Measurements from ENCODE around the gene SYT1. TPM values are rescaled to one million over a fixed set of nuclear protein-coding genes. Genes with fewer than 3 reads are reported as not detected.
A peak's percentile ranks its signal among the peaks of the same experiment; 100 is the strongest.

Gene SYT1
- polyA plus RNA-seq, 6 donors from 2014 or later = 0.05 to 0.97 (median 0.29) TPM; not detected in 1

DNA sequence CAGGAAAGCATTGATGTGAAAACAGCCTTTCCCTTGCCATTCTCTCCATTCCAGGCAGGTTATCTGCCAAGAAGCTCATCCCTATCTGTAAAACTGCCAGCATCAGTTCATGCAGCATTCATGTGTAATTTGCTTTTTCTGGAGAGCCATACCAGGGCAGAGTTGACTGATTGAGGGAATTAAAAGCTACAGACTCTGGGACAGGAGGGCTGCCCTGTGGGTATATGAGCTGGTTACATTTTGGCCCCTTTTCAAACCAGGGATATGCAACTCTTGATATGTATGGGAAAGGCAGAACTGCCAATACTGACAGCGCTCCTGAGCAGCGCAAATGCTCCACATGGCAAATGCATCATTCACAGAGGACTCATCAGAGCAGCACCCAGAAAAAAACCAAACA is 53.7 kb downstream of the SYT1 start:
- Mint-ChIP-seq H3K36me3 (no peaks in the 10 kb centered on the region), H3K4me1 (no peaks in the 10 kb centered on the region), H3K27ac (no peak overlapping the region), H3K27me3 (no peaks in the 10 kb centered on the region), H3K4me3 (peak overlapping the region in 1 of 8 donors; percentile 26), H3K9me3 (no peaks in the 10 kb centered on the region)
- ATAC-seq (ENCODE audit: low read depth in 2 of 2) (no peak), DNase-seq (no peak)

DNA sequence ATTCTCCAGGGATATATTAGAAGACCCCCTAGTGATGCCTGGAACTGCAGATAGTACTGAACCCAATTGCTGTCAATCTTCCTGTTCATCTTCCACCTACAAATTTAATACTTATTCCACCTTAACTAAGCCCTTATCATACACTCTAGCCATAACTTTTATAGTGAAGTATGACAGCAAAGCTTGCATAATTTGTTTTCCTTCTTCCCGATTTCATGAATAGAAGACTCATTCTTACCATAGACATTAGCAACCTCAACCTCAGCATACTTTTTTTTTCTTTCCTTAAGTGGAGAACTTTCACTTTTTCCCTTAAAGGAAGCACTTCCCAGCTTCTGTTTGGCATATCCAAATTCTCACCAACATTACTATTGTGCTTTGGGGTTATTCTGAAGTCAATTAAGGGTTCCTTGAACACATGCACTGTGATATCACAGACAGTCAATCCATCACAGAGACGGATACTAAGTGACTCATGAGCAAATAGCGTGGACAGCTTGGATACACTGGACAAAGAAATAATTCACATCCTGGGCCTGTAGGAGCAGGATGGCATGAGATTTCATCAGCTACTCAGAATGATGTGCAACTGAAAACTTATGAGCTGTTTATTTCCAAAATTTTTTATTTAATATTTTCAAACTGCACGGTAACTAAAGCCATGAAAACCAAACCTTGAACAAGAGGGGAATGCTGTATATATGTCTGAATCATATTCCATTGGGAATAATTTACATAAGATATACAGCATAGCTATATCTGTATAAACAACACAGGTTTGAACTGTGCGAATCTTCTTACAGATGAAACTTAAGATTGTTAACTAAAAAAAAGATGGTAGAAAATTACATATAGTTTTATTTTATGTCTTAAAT is 63.9 kb downstream of the SYT1 start:
- Mint-ChIP-seq H3K27ac (peak overlapping the region in 1 of 6 donors; percentile 2), H3K27me3 (no peaks in the 10 kb centered on the region), H3K36me3 (no peaks in the 10 kb centered on the region), H3K4me1 (peaks cover 0 to 11% (median 3%) of the 10 kb centered on the region in 3 donors), H3K9me3 (peaks cover 0 to 6% (median 0%) of the 10 kb centered on the region in 7 donors), H3K4me3 (no peak overlapping the region)
- DNase-seq = no peak
- no peak for ATAC-seq (ENCODE audit: low read depth in 2 of 2)

DNA sequence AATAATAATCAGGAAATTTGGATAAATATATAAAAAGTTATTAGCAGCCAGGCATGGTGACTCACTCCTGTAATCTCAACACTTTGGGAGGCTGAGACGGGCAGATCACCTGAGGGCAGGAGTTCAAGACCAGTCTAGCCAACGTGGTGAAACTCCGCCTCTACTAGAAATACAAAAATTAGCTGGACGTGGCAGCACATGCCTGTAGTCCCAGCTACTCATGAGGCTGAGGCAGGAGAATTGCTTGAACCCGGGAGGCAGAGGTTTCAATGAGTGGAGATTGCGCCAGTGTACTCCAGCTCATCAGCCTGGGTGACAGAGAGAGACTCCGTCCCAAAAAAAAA is 64.5 kb downstream of the SYT1 start:
- ATAC-seq (ENCODE audit: low read depth in 2 of 2) (no peak), DNase-seq (no peak)
- peaks cover 0 to 11% (median 3%) of the 10 kb centered on the region in 3 donors for H3K4me1 Mint-ChIP-seq
- no peaks in the 10 kb centered on the region for H3K36me3 Mint-ChIP-seq
- H3K9me3 Mint-ChIP-seq = peaks cover 0 to 6% (median 0%) of the 10 kb centered on the region in 7 donors
- H3K4me3 Mint-ChIP-seq = no peak overlapping the region
- no peaks in the 10 kb centered on the region for H3K27me3 Mint-ChIP-seq
- H3K27ac Mint-ChIP-seq = no peak overlapping the region

DNA sequence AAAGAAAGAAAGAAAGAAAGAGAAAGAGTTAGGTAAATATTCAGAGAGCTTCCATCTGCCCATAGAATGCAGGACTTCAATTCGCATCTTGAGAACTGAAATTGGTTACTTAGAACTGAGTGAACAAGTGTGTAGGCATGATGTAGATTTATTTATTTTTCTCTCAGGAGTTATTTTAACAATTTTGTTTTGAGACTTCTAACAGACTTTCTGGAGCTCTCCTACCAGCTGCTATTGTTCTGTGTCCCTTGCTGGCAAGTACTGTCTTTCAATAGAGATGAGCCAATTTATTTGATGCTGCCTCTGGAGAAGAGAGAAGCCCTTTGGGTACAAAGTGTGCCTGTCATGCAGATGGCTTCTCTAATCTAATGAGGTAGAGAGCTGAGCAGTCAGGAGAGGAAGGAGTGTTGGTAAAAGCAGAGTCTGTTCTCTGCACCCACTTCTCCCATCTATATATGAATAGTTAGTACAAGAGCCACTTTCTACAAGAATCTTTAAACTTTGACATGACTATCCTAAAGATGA is 67.0 kb downstream of the SYT1 start:
- Mint-ChIP-seq H3K36me3 (no peaks in the 10 kb centered on the region), H3K9me3 (peaks cover 0 to 6% (median 0%) of the 10 kb centered on the region in 7 donors), H3K4me1 (peaks cover 0 to 11% (median 3%) of the 10 kb centered on the region in 3 donors)

DNA sequence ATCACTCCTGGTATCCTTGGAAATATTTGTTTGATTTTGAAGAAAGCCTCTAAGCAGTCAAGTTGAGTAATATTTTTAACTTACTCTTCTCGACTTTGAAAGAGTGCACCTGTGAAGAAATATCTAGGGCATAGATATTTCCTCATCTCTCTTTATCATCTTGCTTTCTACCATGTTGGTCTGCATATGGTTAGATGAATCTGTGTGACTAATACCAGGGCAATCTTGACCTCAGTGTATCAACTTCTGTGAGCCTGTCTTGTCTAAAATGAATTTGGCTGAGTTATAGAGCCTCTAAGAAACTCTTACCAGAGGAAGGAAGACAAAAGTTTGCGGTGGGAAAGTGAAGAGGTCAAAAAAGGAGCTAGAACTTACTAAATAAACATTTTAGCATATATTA is 68.4 kb downstream of the SYT1 start:
- no peaks in the 10 kb centered on the region for H3K27me3 Mint-ChIP-seq
- H3K27ac Mint-ChIP-seq = no peak overlapping the region
- H3K4me3 Mint-ChIP-seq = no peak overlapping the region
- H3K4me1 Mint-ChIP-seq = peaks cover 0 to 5% (median 3%) of the 10 kb centered on the region in 3 donors
- H3K9me3 Mint-ChIP-seq = peaks cover 0 to 6% (median 0%) of the 10 kb centered on the region in 7 donors
- ATAC-seq (ENCODE audit: low read depth in 2 of 2) = no peak
- DNase-seq = no peak
- no peaks in the 10 kb centered on the region for H3K36me3 Mint-ChIP-seq

More for the DNA sequence above, 67.0 kb downstream of the SYT1 start:
- DNase-seq = no peak
- Mint-ChIP-seq H3K27me3 (no peaks in the 10 kb centered on the region), H3K27ac (no peak overlapping the region), H3K4me3 (peak overlapping the region in 1 of 8 donors; percentile 33)
- no peak for ATAC-seq (ENCODE audit: low read depth in 2 of 2)

DNA sequence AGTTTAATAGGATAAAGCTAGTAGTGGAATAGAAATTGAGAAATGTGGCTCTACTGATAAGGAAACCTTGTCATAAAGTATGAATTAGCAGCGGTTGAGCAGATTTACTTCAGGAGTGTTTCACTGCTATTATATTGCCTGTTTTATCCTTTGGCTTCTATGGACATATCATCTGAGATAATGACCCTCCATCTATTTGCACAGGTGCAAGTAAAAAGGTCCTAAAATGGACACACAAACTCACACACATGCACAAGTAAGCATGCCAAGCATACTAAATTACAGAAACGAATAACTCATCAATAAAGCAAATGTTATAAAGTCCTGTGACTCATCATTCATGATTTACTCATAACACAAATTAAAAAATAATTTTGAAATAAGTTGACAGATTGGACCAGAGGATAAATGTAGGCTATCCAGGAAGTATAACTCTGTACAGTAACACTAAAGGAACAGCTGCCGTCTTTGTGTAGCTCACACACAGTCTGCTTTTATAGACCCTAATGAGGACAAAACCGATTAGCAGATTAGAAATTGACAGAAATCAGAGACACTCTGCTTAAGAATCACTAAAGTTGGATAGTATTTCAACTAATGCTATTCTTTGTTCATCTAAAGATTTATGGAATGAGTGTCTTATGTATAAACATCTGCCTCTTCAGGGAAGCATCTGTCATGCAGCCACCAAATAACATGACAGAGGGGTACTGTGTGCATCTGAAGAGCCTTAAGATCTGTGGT is 73.9 kb downstream of the SYT1 start:
- no peaks in the 10 kb centered on the region for H3K27me3 Mint-ChIP-seq
- H3K4me1 Mint-ChIP-seq = no peaks in the 10 kb centered on the region
- DNase-seq = no peak
- no peak overlapping the region for H3K27ac Mint-ChIP-seq
- H3K9me3 Mint-ChIP-seq = peaks cover 0 to 2% (median 0%) of the 10 kb centered on the region in 7 donors
- no peaks in the 10 kb centered on the region for H3K36me3 Mint-ChIP-seq
- no peak for ATAC-seq (ENCODE audit: low read depth in 2 of 2)
- H3K4me3 Mint-ChIP-seq = no peak overlapping the region

DNA sequence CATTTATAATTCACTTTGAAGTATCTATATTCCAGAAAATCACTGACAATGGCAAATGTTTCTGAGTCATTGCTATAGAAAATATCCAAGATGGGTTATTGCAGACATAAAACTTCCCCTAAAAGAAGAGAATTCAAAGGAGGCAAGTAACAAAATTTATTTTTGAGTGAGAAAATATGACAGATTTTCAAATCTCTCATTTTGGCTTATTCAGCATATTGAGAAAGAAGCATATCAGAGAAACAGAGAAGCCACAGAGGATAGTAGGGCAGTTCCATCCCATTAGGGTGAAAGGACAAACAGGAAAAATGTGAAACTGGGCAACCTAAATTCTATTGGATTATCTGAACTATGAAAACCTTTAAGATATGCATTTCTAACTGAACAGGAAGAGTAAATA is 85.0 kb downstream of the SYT1 start:
- H3K4me1 Mint-ChIP-seq = no peaks in the 10 kb centered on the region
- no peaks in the 10 kb centered on the region for H3K36me3 Mint-ChIP-seq
- DNase-seq (no peak), ATAC-seq (ENCODE audit: low read depth in 2 of 2) (no peak)
- H3K4me3 Mint-ChIP-seq = no peak overlapping the region
- no peaks in the 10 kb centered on the region for H3K27me3 Mint-ChIP-seq
- no peaks in the 10 kb centered on the region for H3K9me3 Mint-ChIP-seq
- no peak overlapping the region for H3K27ac Mint-ChIP-seq

DNA sequence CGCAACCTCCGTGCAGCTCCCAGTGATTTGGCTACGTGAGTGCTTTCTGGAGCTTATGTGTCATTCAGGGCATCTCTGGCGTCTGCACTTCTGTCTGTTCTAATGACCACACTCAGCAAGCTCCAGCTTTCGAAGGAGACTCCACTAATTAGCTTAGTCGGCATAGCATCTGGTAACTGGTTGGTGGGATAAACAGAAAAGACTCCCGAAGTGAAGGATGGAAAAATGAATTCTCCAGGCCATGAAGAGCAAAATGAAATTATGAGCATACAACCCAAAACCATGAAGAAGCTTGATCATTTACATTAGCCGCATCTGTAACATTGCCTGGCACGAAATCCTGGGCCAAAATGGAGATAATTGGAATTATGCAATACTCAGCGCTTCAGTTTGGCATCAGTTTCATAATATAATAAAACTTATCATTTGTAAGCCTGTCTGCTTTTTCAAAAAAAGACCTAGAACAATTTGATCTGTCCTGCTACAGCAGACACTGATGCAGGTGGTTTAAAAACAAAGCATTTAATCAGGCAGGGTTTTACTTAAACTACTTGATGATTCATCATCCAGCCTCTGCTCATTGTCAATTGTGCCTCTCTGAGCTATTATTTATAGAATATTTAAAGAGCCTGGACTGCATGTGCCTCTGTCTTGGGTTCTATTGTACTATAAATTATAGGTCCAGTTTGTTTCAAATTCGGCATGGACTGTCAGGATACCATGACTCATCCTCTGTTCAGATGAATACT is 87.4 kb downstream of the SYT1 start:
- DNase-seq (no peak), ATAC-seq (ENCODE audit: low read depth in 2 of 2) (no peak)
- Mint-ChIP-seq H3K36me3 (no peaks in the 10 kb centered on the region), H3K4me3 (no peak overlapping the region), H3K4me1 (no peaks in the 10 kb centered on the region), H3K27ac (no peak overlapping the region), H3K9me3 (no peaks in the 10 kb centered on the region), H3K27me3 (no peaks in the 10 kb centered on the region)

DNA sequence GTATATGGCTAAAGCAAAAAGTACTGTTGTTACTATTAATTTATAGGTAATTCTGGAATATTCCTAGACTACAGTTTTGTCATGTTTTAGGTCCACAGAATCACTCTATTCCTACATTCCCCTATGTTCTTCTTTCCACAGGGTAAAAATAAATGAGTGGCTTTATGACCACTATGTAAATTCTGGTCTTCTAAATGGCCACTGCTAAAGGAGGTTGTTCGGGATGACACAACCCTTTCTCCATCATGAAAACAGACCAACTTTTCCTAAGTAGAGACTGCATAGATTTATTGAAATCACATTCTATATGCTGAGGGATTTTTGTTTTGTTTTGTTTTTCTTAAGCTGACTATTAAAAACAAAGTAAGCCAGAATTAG is 88.0 kb downstream of the SYT1 start:
- ATAC-seq (ENCODE audit: low read depth in 2 of 2) (no peak), DNase-seq (no peak)
- no peaks in the 10 kb centered on the region for H3K9me3 Mint-ChIP-seq
- no peak overlapping the region for H3K27ac Mint-ChIP-seq
- H3K4me3 Mint-ChIP-seq = no peak overlapping the region
- no peaks in the 10 kb centered on the region for H3K4me1 Mint-ChIP-seq
- no peaks in the 10 kb centered on the region for H3K27me3 Mint-ChIP-seq
- H3K36me3 Mint-ChIP-seq = no peaks in the 10 kb centered on the region

DNA sequence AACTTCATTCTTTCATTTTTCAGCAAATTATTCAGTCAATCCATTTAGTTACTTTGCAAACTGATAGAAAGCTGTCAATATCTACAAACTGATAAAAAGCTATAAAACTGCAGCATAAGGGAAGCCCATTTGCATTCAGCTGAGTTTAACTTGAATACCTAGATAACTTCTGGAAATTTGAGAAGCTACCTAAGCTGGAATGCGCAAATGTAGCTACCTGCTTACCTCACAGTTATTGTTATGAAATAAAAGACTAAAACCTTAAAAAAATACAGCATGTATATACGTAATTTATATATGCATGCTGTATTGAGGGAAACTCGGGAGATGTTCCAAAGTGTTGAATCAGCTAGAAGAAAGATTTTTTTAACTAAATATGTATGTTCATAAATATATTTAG is 94.4 kb downstream of the SYT1 start:
- DNase-seq = no peak
- no peak overlapping the region for H3K4me3 Mint-ChIP-seq
- no peaks in the 10 kb centered on the region for H3K9me3 Mint-ChIP-seq
- no peaks in the 10 kb centered on the region for H3K36me3 Mint-ChIP-seq
- no peak overlapping the region for H3K27ac Mint-ChIP-seq
- H3K27me3 Mint-ChIP-seq = no peaks in the 10 kb centered on the region
- ATAC-seq (ENCODE audit: low read depth in 2 of 2) = no peak
- no peaks in the 10 kb centered on the region for H3K4me1 Mint-ChIP-seq

DNA sequence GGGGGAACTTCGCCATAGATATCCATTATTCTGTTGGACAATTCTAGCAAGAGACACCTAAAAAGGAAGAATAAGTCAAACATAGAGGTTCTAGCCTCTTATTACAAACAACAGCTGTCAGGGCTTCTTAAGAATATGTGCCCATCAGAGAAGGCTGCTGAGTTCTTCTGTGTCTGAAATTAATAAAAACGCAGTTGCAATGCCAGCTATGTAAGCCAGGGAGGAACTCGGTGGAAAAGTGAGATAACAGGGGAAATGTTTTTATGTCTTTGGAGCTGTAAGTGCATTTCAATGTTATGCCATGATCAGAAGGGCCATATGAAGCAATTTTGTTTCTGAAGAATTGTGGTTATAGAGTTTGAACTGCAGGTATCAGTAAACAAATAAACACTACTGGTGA is 95.0 kb downstream of the SYT1 start:
- ATAC-seq (ENCODE audit: low read depth in 2 of 2) (no peak), DNase-seq (no peak)
- no peaks in the 10 kb centered on the region for H3K36me3 Mint-ChIP-seq
- H3K4me3 Mint-ChIP-seq = no peak overlapping the region
- H3K27me3 Mint-ChIP-seq = no peaks in the 10 kb centered on the region
- no peak overlapping the region for H3K27ac Mint-ChIP-seq
- H3K4me1 Mint-ChIP-seq = no peaks in the 10 kb centered on the region
- H3K9me3 Mint-ChIP-seq = no peaks in the 10 kb centered on the region

DNA sequence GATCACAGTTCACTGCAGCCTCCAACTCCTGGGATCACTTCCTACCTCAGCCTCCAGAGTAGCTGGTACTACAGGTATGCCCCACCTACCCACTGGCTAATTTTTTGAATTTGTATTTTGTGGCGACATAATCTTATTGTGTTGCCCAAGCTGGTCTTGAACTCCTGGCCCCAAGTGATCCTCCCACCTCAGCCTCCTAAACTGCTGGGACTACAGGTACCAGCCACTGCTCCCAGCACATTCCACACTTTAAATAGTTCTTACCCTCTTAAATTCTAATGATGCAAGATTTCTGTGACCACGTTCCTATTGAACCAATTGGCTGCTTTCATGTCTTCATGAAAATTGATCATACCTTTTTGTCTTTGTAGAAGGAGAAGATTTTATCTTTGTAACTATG is 96.6 kb downstream of the SYT1 start:
- DNase-seq = no peak
- no peaks in the 10 kb centered on the region for H3K9me3 Mint-ChIP-seq
- H3K36me3 Mint-ChIP-seq = no peaks in the 10 kb centered on the region
- H3K27me3 Mint-ChIP-seq = no peaks in the 10 kb centered on the region
- no peak overlapping the region for H3K27ac Mint-ChIP-seq
- ATAC-seq (ENCODE audit: low read depth in 2 of 2) = no peak
- H3K4me3 Mint-ChIP-seq = no peak overlapping the region
- no peaks in the 10 kb centered on the region for H3K4me1 Mint-ChIP-seq

DNA sequence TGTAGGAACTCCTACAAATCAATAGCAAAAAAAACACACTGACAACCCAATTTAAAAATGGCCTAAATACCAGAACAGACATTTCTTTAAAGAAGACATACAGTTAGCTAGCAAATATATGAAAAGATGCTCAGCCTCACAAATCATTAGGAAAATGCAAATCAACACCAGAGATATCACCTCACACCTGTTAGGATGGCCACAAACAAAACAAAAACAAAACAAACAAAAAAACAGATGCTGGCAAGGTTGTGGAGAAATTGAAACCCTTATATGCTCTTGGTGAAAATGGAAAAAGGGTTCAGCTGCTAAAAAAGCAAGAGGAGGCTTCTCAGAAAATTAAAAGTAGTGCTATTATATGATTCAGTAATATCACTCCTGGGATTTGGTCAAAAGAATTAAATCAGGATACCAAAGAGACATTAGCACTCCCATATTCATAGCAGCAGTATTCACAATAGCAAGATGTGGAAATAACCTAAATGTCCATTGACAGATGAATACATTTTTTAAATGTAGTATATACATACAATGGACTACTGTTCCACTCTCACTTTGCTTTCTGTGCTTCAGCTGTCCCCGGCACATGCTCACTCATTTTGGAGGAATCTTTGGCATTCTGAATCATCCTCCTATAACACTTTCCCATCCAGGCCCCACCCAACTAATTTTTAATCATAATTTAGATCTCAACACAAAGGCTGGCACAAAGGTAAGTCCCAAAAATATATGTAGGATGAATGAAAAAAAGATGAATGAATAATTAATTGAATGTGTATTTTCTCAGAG is 99.1 kb downstream of the SYT1 start:
- Mint-ChIP-seq H3K9me3 (no peaks in the 10 kb centered on the region), H3K4me3 (no peak overlapping the region), H3K27me3 (no peaks in the 10 kb centered on the region), H3K4me1 (no peaks in the 10 kb centered on the region), H3K27ac (no peak overlapping the region), H3K36me3 (no peaks in the 10 kb centered on the region)
- DNase-seq = no peak
- ATAC-seq (ENCODE audit: low read depth in 2 of 2) = no peak
